Mucosa of stomach (tissue), 1 donor: ENCODE measurements around the gene RAB35.

ENCODE experiments used
- H3K27me3 ChIP-seq: one replicate; pipeline ENCODE4 v1.7.0; 2013; ENCODE audit warnings: mild to moderate bottlenecking, low read length; ENCODE audit not compliant: control insufficient read depth, insufficient read depth
- H3K36me3 ChIP-seq: one replicate; pipeline ENCODE4 v1.7.0; 2013; ENCODE audit warnings: low read length; ENCODE audit not compliant: control insufficient read depth, insufficient read depth
- H3K4me1 ChIP-seq: one replicate; pipeline ENCODE4 v1.7.0; 2013; ENCODE audit warnings: mild to moderate bottlenecking, low read length; ENCODE audit not compliant: control insufficient read depth, insufficient read depth
- H3K4me3 ChIP-seq: one replicate; pipeline ENCODE4 v1.7.0; 2013; ENCODE audit warnings: low read length
- H3K9ac ChIP-seq: one replicate; pipeline ENCODE4 v1.7.0; 2013; ENCODE audit warnings: mild to moderate bottlenecking, low read length, moderate library complexity
- H3K9me3 ChIP-seq: one replicate; pipeline ENCODE4 v1.7.0; 2013; ENCODE audit warnings: mild to moderate bottlenecking, low read length, moderate library complexity; ENCODE audit not compliant: control insufficient read depth
- donor health status: Pancreatic carcinoma.

RAB35 gene

DNA sequence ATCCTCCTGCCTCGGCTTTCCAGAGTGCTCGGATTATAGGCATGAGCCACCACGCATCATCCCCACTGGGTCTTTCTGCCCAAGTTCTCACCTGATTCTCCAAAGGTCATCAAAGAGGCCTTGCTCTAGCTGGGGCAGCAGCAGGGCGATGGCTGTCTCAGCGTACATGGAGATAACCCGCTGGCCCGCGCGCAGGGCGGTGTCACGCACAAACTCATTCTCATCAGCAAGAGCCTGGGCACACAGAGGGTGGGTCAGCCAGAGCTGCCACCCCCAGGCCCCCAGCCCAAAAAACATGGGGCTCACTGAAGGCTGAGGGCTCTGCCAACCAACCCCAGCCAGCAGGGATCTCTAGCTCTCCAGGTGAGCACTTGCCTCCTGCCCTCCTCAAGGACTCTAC, 27.7 kb upstream of the RAB35 start:
- no peaks in the 10 kb centered on the region for H3K27me3 ChIP-seq
- H3K4me1 ChIP-seq, result peaks cover 7% of the 10 kb centered on the region
- no peak overlapping the region for H3K9ac ChIP-seq
- H3K9me3 ChIP-seq, result no peaks in the 10 kb centered on the region
- H3K4me3 ChIP-seq, result no peak overlapping the region
- peaks cover 24% of the 10 kb centered on the region for H3K36me3 ChIP-seq

DNA sequence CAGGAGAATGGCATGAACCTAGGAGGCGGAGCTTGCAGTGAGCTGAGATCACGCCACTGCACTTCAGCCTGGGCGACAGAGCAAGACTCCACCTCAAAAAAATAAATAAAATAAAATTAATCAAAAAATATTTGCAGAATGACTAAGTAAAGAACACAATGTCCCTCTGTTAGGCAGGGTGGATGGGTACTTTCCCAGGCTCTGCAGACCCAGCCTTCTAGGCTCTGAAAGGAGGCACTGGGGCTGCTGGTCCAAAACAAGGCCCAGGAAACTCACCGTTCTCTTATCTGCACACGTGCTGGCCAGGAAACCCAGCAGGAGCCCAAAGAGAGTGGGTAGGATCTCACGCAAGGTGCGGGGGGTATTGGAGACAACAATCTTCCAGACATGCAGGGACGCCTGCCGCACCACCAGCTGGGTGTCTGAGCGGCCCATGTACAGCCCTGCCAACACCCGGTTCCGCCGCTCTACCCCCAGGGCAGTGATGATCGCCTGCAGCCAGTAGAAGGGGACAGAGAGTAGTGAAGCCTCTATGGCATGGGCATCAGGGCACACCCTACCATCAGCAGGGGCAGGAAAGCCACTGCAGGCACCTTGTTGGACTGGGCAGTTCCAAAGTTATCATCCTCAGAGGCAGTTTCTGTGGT, 25.8 kb upstream of the RAB35 start:
- no peaks in the 10 kb centered on the region for H3K27me3 ChIP-seq
- no peaks in the 10 kb centered on the region for H3K9me3 ChIP-seq
- peaks cover 33% of the 10 kb centered on the region for H3K36me3 ChIP-seq
- no peak overlapping the region for H3K4me3 ChIP-seq
- H3K4me1 ChIP-seq, result peaks cover 7% of the 10 kb centered on the region
- H3K9ac ChIP-seq, result no peak overlapping the region

DNA sequence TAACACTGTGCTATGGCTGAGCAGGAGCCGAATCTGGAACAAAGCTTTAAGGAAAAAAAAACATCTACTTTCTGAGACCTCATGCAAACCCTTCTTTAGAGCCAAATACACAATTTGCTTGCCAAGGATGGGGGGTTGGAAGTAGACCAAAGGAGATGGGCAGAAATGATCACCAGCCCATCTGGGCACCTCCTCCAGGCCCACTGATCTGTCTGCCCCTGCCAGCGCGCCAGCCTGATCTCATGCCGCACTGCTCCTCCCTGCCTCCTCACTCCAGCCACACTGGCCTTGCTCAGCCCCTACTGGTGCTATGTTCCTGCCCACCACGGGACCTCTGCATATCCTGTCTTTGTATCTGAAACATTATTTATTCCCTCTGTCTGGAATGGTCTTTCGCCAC, 24.8 kb upstream of the RAB35 start:
- peaks cover 7% of the 10 kb centered on the region for H3K4me1 ChIP-seq
- peaks cover 42% of the 10 kb centered on the region for H3K36me3 ChIP-seq
- H3K9me3 ChIP-seq, result no peaks in the 10 kb centered on the region
- no peaks in the 10 kb centered on the region for H3K27me3 ChIP-seq
- no peak overlapping the region for H3K9ac ChIP-seq
- no peak overlapping the region for H3K4me3 ChIP-seq

DNA sequence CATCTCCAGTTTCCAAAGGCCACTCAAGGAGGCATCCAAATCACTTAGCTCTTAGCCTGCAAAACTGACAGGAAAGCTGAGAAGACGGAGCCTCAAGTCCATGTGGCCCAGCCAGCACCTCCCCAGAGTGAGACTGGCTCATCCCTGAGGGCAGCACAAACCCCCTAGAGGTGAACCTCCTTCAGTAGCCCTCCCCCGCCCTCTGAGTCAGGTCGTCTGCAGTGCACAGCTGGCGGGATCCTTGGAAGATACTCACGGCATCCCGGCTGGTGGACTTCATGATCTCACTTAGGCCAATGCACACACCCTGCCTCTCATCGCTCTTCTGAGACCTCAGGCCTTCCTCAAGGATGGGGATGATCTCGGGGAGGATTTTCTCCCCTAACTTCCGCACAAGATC, 24.1 kb upstream of the RAB35 start:
- H3K4me3 ChIP-seq, result no peak overlapping the region
- H3K9me3 ChIP-seq, result no peaks in the 10 kb centered on the region
- peaks cover 45% of the 10 kb centered on the region for H3K36me3 ChIP-seq
- peaks cover 7% of the 10 kb centered on the region for H3K4me1 ChIP-seq
- no peak overlapping the region for H3K9ac ChIP-seq
- H3K27me3 ChIP-seq, result no peaks in the 10 kb centered on the region

DNA sequence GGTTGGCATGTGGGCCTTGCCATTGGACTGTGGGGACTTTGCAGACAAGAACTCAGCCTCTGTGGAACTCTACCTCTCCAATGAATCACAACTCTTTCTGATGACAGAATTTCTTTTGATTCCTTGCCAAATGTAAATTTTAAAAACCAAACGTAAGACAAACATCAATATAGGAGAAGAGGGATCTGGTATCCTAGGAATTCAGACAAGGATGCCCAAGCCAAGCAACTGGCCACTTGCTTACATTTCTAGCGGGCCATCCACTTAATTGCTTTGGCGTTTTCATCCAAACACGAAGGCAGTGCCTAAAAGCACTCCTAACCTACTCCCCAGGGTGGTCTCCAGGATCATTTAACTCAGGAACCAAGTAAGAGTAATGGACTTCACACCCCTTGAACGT, 23.4 kb upstream of the RAB35 start:
- Histone ChIP-seq H3K27me3 (no peaks in the 10 kb centered on the region), H3K36me3 (peaks cover 44% of the 10 kb centered on the region), H3K4me1 (peaks cover 7% of the 10 kb centered on the region), H3K9me3 (no peaks in the 10 kb centered on the region), H3K9ac (no peak overlapping the region), H3K4me3 (no peak overlapping the region)

DNA sequence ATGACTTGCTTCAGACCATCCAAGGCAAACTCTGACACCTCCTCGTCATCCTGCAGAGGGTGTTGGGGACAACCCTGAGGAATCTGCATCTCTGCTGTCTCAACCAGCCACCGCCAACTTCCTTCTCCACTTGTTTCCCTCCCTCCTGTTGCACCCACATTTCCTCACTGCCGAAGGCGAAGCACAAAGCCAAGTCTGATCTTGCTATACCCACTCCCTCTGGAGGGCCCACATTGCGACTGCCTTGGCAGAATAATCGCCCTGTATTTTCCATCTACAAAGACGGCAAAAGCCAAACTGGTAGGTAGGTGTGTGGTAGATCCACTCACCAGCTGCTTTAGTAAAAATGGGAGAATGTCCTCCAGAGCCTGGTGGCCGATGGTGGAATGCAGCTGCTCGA, 21.8 kb upstream of the RAB35 start:
- Histone ChIP-seq H3K9ac (no peak overlapping the region), H3K36me3 (peaks cover 44% of the 10 kb centered on the region), H3K4me1 (peaks cover 7% of the 10 kb centered on the region), H3K4me3 (no peak overlapping the region), H3K9me3 (no peaks in the 10 kb centered on the region), H3K27me3 (no peaks in the 10 kb centered on the region)

DNA sequence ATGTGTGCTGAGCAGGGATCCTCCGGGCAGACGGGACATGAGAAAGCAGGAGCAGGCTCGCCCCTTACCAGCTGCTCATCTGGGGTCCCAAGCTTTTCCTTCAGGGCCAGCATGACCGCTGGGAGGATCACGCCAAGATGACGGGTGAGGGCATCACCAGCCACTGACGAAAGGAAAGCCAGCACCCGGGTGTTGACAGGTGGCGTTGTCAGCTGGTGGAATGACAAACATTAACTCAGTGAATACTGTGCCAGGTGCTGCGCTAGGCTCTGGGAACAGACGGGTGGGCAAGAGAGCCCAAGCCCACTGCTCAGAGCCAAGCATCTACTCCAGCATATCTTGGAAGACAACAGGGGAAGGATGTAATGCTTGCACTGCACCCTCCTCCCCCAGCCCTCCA, 21.3 kb upstream of the RAB35 start:
- peaks cover 44% of the 10 kb centered on the region for H3K36me3 ChIP-seq
- H3K4me3 ChIP-seq, result no peak overlapping the region
- peaks cover 10% of the 10 kb centered on the region for H3K4me1 ChIP-seq
- H3K9ac ChIP-seq, result no peak overlapping the region
- H3K9me3 ChIP-seq, result no peaks in the 10 kb centered on the region
- no peaks in the 10 kb centered on the region for H3K27me3 ChIP-seq

DNA sequence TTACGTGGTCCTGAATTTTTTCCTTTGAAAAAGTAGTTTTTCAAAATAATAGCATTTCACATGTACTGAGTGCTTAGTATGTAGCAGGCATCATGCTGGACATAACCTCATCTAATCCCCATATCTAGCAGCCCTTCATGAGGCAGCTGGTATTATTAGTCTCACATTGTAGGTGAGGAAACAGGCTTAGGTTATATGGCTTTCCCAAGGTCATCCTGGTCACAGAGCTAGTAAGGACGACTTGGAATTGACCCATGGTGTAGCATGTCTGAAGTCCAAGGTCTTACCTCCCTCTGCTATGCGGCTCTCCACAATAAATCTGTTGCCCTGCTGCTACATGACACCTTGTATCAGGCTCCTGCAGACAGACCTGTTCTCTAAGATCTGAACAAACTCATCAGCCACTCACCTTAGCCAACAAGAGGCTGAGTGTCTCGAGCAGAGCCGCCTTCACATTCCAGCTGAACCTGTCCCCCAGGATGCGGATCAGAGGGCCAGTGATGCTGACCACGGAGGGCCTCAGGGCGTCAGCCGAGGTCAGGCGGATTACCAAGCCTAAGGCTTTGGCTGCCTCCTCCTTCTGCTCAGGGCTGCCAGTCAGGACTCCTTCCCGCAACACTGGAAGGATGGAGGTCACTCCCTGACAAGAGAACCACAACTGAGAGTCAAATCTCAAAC, 19.7 kb upstream of the RAB35 start:
- Histone ChIP-seq H3K9me3 (no peaks in the 10 kb centered on the region), H3K4me3 (no peak overlapping the region), H3K9ac (no peak overlapping the region), H3K27me3 (no peaks in the 10 kb centered on the region), H3K4me1 (peaks cover 21% of the 10 kb centered on the region), H3K36me3 (peaks cover 43% of the 10 kb centered on the region)

DNA sequence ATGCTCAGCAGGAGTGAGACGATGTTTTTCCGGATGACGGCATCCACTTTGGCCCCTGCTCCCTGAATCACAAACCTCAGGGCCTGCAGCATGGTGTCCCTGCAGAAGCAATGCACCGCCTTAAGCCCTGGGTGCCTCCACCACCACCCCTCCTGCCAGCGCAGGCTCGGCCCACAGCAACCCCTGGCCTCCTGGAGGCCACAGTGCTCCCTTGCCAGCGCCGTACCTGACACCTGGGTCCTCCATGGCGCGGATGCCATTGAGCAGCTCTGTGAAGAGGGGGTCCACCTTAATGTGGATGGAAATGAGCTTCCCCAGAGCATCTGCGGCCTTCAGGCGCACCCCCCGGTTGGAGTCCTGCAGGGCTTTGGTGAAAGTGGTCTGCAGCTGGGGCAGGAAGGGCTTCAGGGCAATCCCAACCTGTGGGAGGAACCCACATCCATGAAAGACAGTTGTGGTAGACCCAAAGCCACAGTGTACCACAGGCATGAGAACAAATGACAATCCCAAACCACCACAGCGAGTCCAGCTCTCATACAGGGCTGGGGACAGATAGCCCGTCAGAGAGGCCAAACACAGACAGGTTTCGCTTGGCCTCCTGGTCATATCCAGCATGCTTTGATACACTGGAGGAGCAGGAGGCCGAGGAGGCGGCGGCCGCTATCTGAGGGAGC, 17.9 kb upstream of the RAB35 start:
- H3K4me3 ChIP-seq, result no peak overlapping the region
- peaks cover 24% of the 10 kb centered on the region for H3K4me1 ChIP-seq
- no peak overlapping the region for H3K9ac ChIP-seq
- no peaks in the 10 kb centered on the region for H3K27me3 ChIP-seq
- H3K9me3 ChIP-seq, result no peaks in the 10 kb centered on the region
- H3K36me3 ChIP-seq, result peaks cover 43% of the 10 kb centered on the region

DNA sequence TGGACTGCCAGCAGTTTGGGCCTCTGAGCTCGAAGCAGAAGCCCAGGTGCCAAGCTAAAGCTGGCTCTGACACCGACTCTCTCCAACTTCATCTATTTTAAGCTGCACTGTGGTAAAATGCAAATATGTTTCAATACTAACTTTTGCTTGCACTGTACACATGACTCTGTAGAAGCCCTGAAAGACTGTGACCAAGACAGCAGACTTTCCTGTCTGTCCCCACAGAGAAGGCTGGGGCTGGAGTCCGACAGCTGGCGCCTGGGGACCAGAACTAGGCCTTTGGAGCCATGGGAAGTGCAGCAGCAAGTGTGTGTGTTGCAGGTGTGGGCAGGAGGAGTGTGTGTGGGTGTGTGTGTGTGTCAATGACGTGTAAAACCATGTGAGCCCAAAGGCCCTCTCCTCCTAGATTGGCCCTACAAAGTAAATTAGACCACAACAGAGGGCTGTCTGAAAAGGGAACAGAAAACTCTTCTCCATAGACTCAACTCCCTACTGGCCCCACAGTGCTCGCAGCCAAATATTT, 16.4 kb upstream of the RAB35 start:
- peaks cover 24% of the 10 kb centered on the region for H3K4me1 ChIP-seq
- no peak overlapping the region for H3K4me3 ChIP-seq
- no peaks in the 10 kb centered on the region for H3K27me3 ChIP-seq
- H3K36me3 ChIP-seq, result peaks cover 45% of the 10 kb centered on the region
- H3K9ac ChIP-seq, result peak overlapping the region; percentile 10
- no peaks in the 10 kb centered on the region for H3K9me3 ChIP-seq

DNA sequence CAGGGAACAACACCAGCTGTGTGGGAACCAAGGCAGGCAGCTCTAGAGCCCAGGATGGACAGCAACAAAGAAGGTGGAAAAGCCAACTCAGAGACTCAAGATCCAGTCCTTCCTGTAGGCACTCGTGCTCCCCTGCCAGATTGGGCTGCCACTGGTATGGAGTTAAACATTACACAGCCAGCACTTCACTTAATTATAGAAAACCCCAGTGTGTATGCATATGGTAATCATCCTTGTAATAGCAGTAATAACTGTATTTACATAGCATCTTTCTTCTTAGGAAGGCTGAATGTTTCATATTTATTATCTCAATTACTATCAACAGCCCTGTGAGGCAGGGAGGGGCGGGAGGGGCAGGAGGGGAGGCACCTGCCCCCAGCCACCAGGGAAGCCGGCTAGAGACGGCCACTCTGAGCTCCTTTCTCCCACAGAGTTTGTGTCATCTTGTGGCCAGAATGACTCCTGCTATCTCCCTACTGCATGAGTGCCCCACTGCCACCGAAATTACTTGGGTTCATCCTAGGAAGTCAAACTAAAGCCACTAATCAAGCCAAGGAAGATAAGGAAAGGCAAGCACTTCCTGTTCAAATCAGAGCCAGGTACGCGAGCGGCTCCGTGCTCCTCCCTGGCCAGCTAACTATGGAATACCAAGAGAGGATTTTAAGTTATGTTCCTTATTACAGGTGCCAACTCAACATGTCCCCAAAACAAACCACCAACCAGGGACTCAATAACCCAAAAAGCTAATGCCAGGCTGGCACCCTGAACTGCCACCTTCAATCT, 15.7 kb upstream of the RAB35 start:
- no peaks in the 10 kb centered on the region for H3K9me3 ChIP-seq
- peaks cover 44% of the 10 kb centered on the region for H3K36me3 ChIP-seq
- no peak overlapping the region for H3K4me3 ChIP-seq
- peaks cover 24% of the 10 kb centered on the region for H3K4me1 ChIP-seq
- H3K9ac ChIP-seq, result peak overlapping the region; percentile 24
- H3K27me3 ChIP-seq, result no peaks in the 10 kb centered on the region

DNA sequence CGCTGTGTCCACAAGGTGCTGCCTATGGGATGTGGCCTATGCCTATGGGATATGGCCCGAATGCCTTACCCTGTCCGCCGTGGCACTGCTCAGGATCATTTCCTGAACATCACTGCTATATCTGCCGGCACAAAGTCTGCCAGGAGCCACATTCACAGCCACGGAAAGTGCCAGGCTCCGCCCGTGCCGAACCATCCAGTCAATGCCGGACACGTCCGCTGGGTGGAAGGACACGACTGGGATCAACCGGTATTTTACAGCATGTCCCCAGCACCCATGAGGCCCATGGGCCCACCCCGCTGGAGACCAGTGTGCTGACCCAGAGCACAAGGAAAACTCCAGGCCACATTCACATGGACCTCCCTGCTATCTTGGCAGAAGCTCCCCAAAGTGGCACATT, 14.6 kb upstream of the RAB35 start:
- no peaks in the 10 kb centered on the region for H3K27me3 ChIP-seq
- no peaks in the 10 kb centered on the region for H3K9me3 ChIP-seq
- H3K9ac ChIP-seq, result no peak overlapping the region
- peaks cover 24% of the 10 kb centered on the region for H3K4me1 ChIP-seq
- H3K4me3 ChIP-seq, result no peak overlapping the region
- peaks cover 35% of the 10 kb centered on the region for H3K36me3 ChIP-seq
